Body of pancreas (tissue), 4 donors: Measurements from ENCODE around the gene GRIN1. TPM values are rescaled to one million over a fixed set of nuclear protein-coding genes. Genes with fewer than 3 reads are reported as not detected.

Experiments used
- ATAC-seq: fragments of 150-250 bp; one replicate; pipeline ENCODE4 v1.9.1; 2016
- DNase-seq, 4 donors: peaks; one replicate each; pipeline ENCODE4 v3.0.0-alpha.2; 2019
- H3K27ac ChIP-seq, 4 donors: fragments of 200-600 bp; sonication (generic); 1 replicate in 3 of 4; 2 replicates in 1 of 4; pipeline versions ENCODE4 v1.5.1 to v1.6.1; 2016 to 2019; ENCODE audit warnings: mild to moderate bottlenecking in 1 of 4, mixed read lengths in 1 of 4, moderate library complexity in 1 of 4
- H3K27me3 ChIP-seq, 2 donors: fragments of 200-600 bp; sonication (generic); one replicate each; pipeline ENCODE4 v1.6.0; 2016; ENCODE audit warnings: mild to moderate bottlenecking in 1 of 2
- H3K36me3 ChIP-seq, 2 donors: fragments of 200-600 bp; sonication (generic); replicated peaks in 1 of 2; 2 replicates each; pipeline ENCODE4 v1.5.1; 2016; ENCODE audit warnings: low read depth in 2 of 2; ENCODE audit not compliant: insufficient read depth in 1 of 2
- H3K4me1 ChIP-seq: fragments of 200-600 bp; sonication (generic); one replicate; pipeline ENCODE4 v1.6.0; 2016
- H3K4me3 ChIP-seq, 2 donors: fragments of 200-600 bp; sonication (generic); 1 replicate in 1 of 2; 2 replicates in 1 of 2; pipeline ENCODE4 v1.5.1; 2016 to 2019
- H3K9me3 ChIP-seq, 3 donors: fragments of 200-600 bp; sonication (generic); 1 replicate in 2 of 3; 2 replicates in 1 of 3; pipeline ENCODE4 v1.5.1; 2016
- POLR2A ChIP-seq, 3 donors: fragments of 450-650 bp; IDR thresholded peaks; one replicate each; pipeline ENCODE4 v1.6.1; 2016; ENCODE audit warnings: antibody characterized with exemption in 3 of 3, mild to moderate bottlenecking in 2 of 3
- WGBS, 2 donors: methylation state at CpG; one replicate each; pipeline ENCODE4 v1.1.5; 2017; 5-methylcytosine and 5-hydroxymethylcytosine counted together
- intact Hi-C: fragments of 100-400 bp; cut with DNase I; formaldehyde crosslinking; loops from one replicate; pipeline ENCODE4 v1.15.1; 2023
- total RNA-seq, 2 donors: library from RNA; depleted of rRNA; stranded (reverse); fragments of >200 nt; gene quantifications; one replicate each; pipeline ENCODE4 v1.1.0, GENCODE V29; 2016
- TF ChIP-seq, protein P1 (sequence below), 7 experiments: fragments of 450-650 bp in 4 of 7; fragments of 200-600 bp in 3 of 7; sonication (generic) in 3 of 7; IDR thresholded peaks; one replicate each; pipeline ENCODE4 v1.5.1; 2016 to 2019; ENCODE audit warnings: antibody characterized with exemption in 7 of 7

Gene GRIN1
- total RNA-seq, 2 donors from 2014 or later, result not detected

DNA sequence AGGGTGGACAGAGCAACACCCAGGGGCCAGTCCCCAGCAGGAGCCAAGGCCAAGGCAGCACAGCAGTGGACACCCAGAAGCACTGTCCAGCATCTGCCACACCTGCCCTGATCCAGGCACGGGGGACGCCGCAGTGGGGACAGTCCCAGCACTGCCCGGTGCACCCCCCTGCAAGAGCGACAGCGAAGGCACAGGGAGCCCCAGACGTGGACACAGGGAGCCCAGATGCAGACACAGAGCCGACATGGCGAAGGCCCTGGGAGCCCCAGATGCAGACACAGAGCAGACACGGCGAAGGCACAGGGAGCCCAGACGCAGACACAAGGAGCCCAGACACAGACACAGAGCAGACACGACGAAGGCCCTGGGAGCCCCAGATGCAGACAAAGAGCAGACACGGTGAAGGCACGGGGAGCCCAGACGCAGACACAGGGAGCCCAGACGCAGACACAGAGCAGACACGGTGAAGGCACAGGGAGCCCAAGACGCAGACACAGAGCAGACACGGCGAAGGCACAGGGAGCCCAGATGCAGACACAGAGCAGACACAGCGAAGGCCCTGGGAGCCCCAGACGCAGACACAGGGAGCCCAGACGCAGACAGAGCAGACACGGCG lies 45.1 kb downstream of the GRIN1 start:
- intact Hi-C loops, result loop anchor here (5.0 kb wide), 1 partner anchor 52 kb away; no protein-coding TSS in a partner anchor
- Histone ChIP-seq H3K27me3 (no peaks in the 10 kb centered on the region), H3K36me3 (peaks cover 25 to 38% of the 10 kb centered on the region in 2 donors), H3K4me3 (no peak overlapping the region), H3K9me3 (no peaks in the 10 kb centered on the region), H3K4me1 (peaks cover 28% of the 10 kb centered on the region), H3K27ac (no peak overlapping the region)
- no peak for TF ChIP-seq POLR2A (IDR thresholded peaks at IDR 0.05)
- TF ChIP-seq, protein P1, sequence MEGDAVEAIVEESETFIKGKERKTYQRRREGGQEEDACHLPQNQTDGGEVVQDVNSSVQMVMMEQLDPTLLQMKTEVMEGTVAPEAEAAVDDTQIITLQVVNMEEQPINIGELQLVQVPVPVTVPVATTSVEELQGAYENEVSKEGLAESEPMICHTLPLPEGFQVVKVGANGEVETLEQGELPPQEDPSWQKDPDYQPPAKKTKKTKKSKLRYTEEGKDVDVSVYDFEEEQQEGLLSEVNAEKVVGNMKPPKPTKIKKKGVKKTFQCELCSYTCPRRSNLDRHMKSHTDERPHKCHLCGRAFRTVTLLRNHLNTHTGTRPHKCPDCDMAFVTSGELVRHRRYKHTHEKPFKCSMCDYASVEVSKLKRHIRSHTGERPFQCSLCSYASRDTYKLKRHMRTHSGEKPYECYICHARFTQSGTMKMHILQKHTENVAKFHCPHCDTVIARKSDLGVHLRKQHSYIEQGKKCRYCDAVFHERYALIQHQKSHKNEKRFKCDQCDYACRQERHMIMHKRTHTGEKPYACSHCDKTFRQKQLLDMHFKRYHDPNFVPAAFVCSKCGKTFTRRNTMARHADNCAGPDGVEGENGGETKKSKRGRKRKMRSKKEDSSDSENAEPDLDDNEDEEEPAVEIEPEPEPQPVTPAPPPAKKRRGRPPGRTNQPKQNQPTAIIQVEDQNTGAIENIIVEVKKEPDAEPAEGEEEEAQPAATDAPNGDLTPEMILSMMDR (IDR thresholded peaks at IDR 0.05), result no peak
- ATAC-seq (no peak), DNase-seq (no peak)
- WGBS, 2 donors, result 87 to 92% methylated on average over 20 to 27 of the region's 27 CpGs

DNA sequence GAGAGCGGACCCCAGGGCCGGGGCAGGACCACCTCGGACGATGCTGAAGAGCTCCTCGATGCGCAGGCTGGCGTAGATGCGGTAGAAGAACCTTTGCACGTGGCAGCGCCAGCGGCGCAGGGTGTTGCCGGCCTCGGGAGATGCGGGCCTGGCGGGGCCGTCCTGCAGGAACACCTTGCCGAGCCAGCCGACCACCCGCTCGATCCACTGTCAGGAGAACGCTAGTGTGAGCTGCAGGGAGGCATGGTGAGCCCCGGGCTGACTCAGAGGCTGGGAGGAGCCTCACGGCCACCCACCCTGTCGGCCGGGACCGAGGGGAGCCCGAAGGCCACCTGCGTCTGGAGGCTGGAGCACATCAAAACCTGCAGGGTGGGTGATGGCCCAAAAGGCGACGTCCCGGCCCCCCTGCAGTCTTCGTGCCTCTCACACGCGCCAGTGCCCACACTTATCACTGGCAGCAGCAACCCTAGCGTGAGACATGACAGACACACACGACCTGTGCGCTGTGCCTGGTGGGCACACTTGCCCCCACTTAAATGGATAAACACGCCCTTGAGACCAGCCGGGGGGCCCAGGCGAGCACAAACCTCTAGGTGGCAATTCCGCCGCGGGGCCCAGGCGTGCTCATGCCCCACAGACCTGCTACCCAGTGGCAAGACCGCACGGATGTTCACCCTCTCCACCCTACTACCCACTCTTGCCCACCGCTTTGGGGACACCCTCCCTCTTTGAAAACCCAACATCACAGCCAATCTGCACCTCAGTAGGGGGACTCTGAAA lies 46.1 kb downstream of the GRIN1 start:
- no peak overlapping the region for H3K4me3 ChIP-seq
- no peaks in the 10 kb centered on the region for H3K9me3 ChIP-seq
- intact Hi-C loops, result loop anchor here (5.0 kb wide), 1 partner anchor 53 kb away; no protein-coding TSS in a partner anchor
- TF ChIP-seq POLR2A (IDR thresholded peaks at IDR 0.05), result no peak
- TF ChIP-seq, protein P1 (IDR thresholded peaks at IDR 0.05), result no peak
- H3K27me3 ChIP-seq, result no peaks in the 10 kb centered on the region
- DNase-seq, result no peak
- WGBS, 2 donors, result 90 to 92% methylated on average over 27 to 48 of the region's 48 CpGs
- H3K36me3 ChIP-seq, result peaks cover 18 to 31% of the 10 kb centered on the region in 2 donors
- peaks cover 38% of the 10 kb centered on the region for H3K4me1 ChIP-seq
- H3K27ac ChIP-seq, result no peak overlapping the region
- ATAC-seq, result no peak

DNA sequence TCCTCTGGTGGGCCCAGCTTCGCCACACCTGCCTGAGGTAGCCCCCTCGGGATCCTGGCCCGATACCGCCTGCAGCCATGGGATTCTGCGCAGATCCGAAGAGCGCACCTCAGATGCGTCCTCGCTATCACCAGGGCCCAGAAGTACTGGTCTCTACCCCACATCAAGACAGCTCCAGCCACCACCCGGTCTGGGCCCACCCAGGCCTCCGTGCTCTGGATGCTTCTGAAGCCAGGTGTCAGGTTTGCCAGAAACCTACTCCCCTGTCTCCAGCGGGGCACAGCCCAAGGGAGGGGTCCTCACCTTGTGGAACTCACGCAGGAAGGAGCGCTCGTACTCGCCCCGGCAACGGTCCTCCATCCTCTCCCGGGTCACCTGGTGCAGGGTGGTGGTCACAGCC lies 47.0 kb downstream of the GRIN1 start:
- H3K4me3 ChIP-seq, result no peak overlapping the region
- H3K36me3 ChIP-seq, result peaks cover 10 to 23% of the 10 kb centered on the region in 2 donors

DNA sequence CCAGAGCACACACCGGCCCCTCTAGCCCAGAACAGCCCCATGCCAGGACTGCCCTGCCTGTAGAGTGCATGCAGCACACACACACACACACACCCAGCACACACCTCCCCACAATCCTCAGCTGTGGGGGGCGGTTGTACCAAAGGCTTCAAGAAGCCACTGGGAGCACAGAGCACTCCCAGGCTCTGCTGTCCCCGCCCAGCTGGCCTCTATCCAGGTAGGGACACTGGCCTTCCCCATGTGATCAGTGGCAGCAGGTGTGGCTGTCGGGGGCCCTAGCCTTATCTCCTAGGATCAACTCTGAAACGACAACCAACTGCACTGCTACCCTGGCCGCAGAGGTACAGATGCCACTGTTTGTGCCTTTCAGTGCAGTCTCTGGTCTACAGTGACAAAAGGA lies 47.4 kb downstream of the GRIN1 start:
- Histone ChIP-seq H3K9me3 (no peaks in the 10 kb centered on the region), H3K27ac (no peak overlapping the region), H3K4me1 (peaks cover 51% of the 10 kb centered on the region), H3K36me3 (peaks cover 8 to 20% of the 10 kb centered on the region in 2 donors), H3K4me3 (no peak overlapping the region), H3K27me3 (no peaks in the 10 kb centered on the region)
- intact Hi-C loops, result no loop called here
- TF ChIP-seq, protein P1 (IDR thresholded peaks at IDR 0.05), result no peak
- no peak for ATAC-seq
- 43% methylated on average over 6 of the region's 6 CpGs; no CpG with 5 or more reads in 1 of the 2 donors for WGBS, 2 donors
- no peak for DNase-seq

More for the DNA sequence above, 47.0 kb downstream of the GRIN1 start:
- Histone ChIP-seq H3K4me1 (peaks cover 46% of the 10 kb centered on the region), H3K27ac (no peak overlapping the region), H3K27me3 (no peaks in the 10 kb centered on the region), H3K9me3 (no peaks in the 10 kb centered on the region)
- intact Hi-C loops, result no loop called here
- DNase-seq (no peak), ATAC-seq (no peak)
- WGBS, 2 donors, result 89 to 92% methylated on average over 5 to 19 of the region's 19 CpGs
- TF ChIP-seq POLR2A (IDR thresholded peaks at IDR 0.05), result no peak
- TF ChIP-seq, protein P1 (IDR thresholded peaks at IDR 0.05), result no peak
